ENCODE results near the gene GLYATL3.

The GLYATL3 gene

GRCh38 chr6:49543087-49543858 is 43.5 kb downstream of the GLYATL3 start:
- DNase-seq (ENCODE audit: extremely low read depth in 1 of 2, low read depth in 1 of 2) = no peak

GRCh38 chr6:49546331-49546730 is 46.6 kb downstream of the GLYATL3 start:
- DNase-seq (ENCODE audit: extremely low read depth in 1 of 2, low read depth in 1 of 2) = no peak

DNA sequence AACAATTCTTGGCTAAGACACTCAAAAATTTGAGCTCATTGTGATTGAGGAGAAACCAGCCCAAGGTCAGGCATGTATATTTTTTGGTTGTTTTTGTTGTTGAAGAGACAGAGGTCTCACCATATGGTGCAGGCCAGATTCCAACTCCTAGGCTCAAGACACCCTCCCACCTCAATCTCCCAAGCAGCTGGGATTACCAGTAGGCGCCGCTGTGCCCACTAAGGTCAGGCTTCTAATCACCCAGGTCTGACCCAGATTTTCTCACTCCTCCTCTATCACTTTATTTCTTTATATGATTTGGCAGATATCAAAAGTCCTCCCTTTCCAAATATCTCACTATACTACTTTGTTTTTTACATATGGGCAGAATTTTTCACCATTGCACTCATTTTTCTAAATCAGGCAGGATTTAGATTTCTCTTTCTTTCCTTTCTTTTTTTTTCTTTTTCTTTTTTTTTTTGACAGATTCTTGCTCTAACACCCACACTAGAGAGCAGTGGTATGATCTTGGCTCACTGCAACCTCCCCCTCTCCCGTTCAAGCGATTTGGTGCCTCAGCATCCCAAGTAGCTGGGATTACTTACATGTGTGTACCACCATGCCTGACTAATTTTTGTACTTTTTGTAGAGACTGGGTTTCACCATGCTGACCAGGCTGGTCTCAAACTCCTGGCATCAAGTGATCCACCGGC is 49.0 kb downstream of the GLYATL3 start:
- DNase-seq (ENCODE audit: extremely low read depth in 1 of 2, low read depth in 1 of 2) = no peak

DNA sequence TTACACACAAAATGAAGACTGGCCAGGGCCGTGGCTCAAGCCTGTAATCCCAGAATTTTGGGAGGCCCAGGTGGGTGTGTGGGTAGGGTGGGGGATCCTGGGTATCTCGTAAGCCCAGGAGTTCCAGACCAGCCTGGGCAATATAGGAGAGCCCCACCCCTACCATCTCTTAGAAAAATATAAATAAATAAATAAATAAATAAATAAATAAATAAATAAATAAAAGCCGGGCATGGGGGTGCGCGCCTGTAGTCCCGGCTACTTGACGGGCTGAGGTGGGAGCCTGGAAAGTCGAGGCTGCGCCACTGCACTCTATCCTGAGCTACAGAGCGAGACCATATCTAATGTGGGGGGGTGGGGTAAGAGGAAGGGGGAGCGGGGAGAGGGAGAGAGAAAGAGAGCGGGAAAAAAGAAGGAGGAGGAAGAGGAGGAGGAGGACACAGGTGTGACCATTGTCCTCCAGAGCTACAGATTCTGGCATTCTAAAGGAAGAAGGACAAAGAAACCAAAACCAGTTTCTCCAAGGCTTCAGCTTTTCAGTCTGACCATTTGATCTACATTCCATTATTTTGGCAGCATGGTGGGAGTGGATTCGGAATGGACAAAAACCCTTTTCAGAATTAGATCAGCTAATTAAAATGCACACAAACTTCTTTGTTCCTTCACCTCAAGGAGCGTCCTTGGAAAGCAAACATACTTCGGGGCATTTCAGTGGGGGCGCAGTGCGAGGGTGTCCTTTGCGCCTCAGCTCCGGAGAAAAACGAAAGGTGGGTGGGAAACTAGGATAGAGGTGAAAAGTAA is 50.2 kb downstream of the GLYATL3 start:
- DNase-seq (ENCODE audit: extremely low read depth in 1 of 2, low read depth in 1 of 2) = no peak

GRCh38 chr6:49550492-49551077 is 50.9 kb downstream of the GLYATL3 start, which contains the start of gene C6orf141:
C6orf141 (plus strand) TSS chr6:49550668; CDS start chr6:49550793, 125 bp downstream.
- peak in 1 of 2 donors; percentile 14 for DNase-seq (ENCODE audit: extremely low read depth in 1 of 2, low read depth in 1 of 2)

- no peak for DNase-seq (ENCODE audit: extremely low read depth in 1 of 2, low read depth in 1 of 2)
Measured at GRCh38 chr6:49551078-49551865, 51.5 kb downstream of the GLYATL3 start.

DNA sequence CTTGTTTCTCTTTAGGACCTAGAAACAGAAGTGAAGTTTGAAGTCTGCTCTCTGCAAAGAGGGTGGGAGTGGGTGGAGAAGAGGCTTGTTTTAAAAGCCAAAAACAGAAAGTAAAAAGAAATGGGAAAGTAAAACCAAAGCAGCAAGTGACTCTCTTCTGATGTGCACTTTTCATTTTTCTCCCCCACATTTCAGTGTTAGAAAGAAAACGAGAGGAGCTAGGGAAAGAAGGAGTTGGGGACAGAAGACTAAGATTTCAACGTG is 52.1 kb downstream of the GLYATL3 start:
- DNase-seq (ENCODE audit: extremely low read depth in 1 of 2, low read depth in 1 of 2) = no peak

DNA sequence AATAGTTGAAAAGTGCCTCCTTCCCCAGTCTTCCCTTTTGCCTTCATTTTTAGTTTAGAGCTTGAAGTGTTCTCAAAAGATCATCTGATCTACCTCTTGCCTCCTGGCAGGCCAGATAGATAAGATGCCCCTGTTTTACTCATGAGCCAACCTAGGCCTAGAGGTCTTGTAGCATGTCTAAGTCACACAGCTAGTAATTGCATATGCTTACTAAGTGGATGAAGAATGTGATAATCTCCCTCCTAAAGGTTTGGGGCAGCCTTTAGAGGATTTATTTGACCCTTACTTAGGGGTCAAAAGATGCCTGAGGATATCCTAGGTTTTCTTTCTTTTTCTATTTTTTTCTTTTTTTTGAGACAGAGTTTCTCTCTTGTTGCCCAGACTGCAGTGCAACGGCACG is 52.9 kb downstream of the GLYATL3 start:
- no peak for DNase-seq (ENCODE audit: extremely low read depth in 1 of 2, low read depth in 1 of 2)

- DNase-seq (ENCODE audit: extremely low read depth in 1 of 2, low read depth in 1 of 2) = no peak
Measured at GRCh38 chr6:49553384-49553783, 53.7 kb downstream of the GLYATL3 start.

GRCh38 chr6:49555951-49556350 is 56.2 kb downstream of the GLYATL3 start:
- DNase-seq (ENCODE audit: extremely low read depth in 1 of 2, low read depth in 1 of 2) = no peak

DNA sequence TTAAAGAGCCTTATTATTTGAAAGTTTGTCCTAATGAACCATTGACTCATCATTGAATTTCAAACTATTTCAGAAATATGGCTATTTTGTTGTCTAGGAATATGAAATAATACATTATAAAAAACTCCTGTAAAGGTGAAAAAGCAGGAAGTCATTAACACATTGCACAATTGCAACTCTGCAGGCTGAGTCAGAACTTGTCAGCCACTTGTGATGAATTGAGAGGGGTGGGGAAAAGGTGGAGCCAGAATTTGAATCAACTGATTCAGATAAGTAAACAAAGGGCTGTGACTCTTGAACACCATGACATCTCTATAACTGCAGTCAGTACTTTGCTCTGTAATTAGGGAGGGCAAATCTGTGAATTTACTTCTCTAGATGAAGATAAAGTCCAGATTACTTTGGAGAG is 56.7 kb downstream of the GLYATL3 start:
- DNase-seq (ENCODE audit: extremely low read depth in 1 of 2, low read depth in 1 of 2) = no peak

- no peak for DNase-seq (ENCODE audit: extremely low read depth in 1 of 2, low read depth in 1 of 2)
Measured at GRCh38 chr6:49557177-49557576, 57.5 kb downstream of the GLYATL3 start.

DNA sequence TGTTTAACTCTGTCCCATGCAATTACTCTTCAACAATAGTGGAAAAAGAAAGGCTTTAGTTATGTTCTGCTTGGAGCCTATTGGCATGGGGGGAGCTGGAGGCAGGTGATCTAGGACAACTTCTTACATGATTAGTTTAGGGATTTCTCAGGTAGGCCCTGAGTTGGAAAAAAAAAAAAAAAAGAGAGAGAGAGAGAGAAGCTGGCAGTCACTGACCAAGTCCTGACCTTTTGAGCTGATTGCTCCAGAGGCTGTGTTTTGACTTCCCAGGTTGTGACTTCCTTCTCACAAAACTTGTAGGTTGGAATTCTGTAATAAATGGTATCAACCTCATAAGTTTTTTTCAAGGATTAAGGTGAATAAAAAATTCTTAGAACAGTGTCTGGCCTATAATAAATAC is 58.5 kb downstream of the GLYATL3 start:
- no peak for DNase-seq (ENCODE audit: extremely low read depth in 1 of 2, low read depth in 1 of 2)

DNA sequence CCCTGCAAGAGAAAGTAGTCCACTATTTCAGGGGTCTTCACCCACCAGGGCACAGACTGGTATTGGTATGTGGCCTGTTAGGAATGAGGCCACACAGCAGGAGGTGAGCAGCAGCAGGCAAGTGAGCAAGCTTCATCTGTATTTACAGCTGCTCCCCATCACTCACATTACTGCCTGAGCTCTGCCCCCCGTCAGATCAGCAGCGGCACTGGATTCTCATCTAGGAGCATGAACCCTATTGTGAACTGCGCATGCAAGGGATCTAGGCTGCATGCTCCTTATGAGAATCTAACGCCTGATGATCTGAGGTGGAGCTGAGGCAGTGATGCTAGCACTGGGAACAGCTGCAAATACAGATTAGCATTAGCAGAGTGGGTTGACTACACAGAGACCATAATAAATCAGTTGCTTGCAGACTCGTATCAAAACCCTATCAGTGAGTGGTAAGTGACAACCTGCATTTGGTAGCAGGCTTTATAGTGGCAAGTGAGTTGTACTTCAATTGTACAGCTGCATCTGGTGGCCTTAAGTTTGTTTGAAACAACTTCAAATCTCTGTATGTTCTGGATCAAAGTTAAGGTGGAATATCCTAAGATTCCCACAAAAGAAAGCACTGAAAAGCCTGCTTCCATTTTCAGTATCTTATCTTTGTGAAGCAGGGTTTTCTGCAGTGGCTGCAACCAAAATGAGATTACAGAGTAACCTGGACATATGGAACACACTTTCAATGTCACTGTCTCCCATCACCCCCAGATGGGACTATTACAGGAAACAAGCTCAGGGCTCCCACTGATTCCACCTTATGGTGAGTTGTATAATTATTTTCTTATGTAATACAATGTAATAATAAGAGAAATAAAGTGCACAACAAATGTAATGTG is 63.5 kb downstream of the GLYATL3 start:
- DNase-seq (ENCODE audit: extremely low read depth in 1 of 2, low read depth in 1 of 2) = no peak

DNA sequence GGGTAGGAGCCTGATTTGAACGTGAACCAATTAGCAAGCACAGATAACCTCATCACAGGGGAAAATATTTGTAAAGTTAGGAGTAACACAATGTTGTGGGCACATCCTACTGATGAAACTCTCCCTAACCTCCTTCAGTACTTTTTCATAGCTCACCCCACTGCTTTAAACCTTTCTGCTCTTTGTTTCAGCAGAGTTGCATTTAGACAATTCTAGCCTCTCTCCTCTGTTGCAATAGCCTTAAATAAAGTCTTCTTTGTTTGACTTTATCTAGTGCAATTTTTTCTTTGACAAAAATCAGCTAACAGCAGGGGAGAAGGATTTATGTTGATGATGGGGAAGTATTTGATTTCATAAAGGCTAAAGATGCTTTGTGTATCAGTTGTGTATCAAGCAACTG is 64.8 kb downstream of the GLYATL3 start:
- DNase-seq (ENCODE audit: extremely low read depth in 1 of 2, low read depth in 1 of 2) = no peak

DNA sequence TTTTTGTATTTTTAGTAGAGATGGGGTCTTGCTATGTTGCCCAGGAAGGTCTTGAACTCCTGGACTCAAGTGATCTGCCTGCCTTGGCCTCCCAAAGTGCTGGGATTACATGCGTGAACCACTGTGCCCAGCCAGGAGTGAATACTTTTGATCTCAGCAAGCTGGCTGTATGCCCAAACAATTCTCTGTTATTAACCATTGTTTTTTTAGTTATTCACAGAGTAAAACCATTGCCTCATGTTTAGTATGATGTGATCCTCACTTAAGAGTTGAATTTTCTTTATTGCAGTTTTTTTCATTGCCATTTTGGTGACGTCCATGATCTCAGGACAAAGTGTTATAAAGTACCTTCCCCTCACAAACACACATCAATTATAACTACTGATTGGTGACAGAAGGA is 65.5 kb downstream of the GLYATL3 start:
- no peak for DNase-seq (ENCODE audit: extremely low read depth in 1 of 2, low read depth in 1 of 2)

GRCh38 chr6:49565855-49566254 is 66.1 kb downstream of the GLYATL3 start:
- DNase-seq (ENCODE audit: extremely low read depth in 1 of 2, low read depth in 1 of 2) = no peak

DNA sequence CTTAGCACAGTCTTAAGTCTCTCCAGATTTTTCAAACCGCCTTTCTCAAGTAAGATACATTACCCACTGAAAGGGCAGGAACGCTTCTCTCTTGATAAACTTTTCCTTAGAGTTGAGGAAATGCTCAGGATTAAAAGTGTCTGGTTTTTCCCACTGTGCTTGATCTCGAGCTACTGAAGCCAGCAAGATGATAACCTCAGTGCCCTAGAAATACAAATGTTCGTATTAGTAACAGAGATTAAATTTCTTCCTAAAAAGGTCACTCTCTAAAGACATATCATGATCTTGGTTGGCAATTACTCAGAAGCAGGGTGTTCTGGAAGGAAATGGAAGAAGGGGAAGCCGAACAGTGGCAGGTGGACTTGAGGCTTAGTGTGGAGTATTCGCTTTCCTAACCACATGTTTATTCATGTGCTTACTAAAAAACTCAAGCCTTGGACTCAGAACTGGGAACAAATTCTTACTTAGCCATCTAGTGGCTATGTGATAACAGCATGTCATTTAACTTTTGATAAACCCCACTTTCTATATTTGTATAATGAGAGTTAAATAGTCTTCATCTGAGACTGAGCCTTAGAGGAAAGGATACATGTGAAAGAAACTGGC is 70.9 kb downstream of the GLYATL3 start:
- no peak for DNase-seq (ENCODE audit: extremely low read depth in 1 of 2, low read depth in 1 of 2)

- no peak for DNase-seq (ENCODE audit: extremely low read depth in 1 of 2, low read depth in 1 of 2)
Measured at GRCh38 chr6:49576618-49577017, 76.9 kb downstream of the GLYATL3 start.

Data from stimulated activated CD8-positive, alpha-beta memory T cell treated with anti-CD3 and anti-CD28 coated beads, Interleukin-7, amount 100 ng/mL, for 48 hours (primary cell).